22Rv1 (cell line): ENCODE data around the gene MGAT2.

Source experiments
- H3K27ac ChIP-seq: fragments of 450-650 bp; 2 replicates; pipeline ENCODE4 v1.5.1; 2017
- ZFX ChIP-seq: fragments of 450-650 bp; IDR thresholded peaks from 2 replicates; pipeline ENCODE4 v1.6.1; 2017; ENCODE audit warnings: antibody characterized with exemption, borderline replicate concordance
- TF ChIP-seq, protein P1 (sequence below): fragments of 450-650 bp; IDR thresholded peaks from 2 replicates; pipeline ENCODE4 v1.5.1; 2017; ENCODE audit warnings: mild to moderate bottlenecking

MGAT2 gene

DNA sequence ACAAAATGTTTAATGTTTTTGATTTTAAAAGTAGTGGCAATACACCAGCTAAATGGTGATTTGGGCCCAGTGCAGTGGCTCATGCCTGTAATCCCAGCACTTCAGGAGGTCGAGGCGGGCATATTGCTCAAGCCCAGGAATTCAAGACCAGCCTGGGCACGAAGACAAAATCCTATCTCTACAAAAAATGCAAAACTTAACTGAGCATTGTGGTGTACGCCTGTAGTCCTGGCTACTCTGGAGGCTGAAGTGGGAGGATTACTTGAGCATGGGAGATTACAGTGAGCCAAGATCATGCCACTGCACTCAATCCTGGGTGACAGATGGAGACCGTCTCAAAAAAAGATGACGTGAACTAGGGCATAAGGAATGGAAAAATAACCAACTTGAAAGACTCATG is 4.8 kb upstream of the MGAT2 start:
- H3K27ac ChIP-seq = no peak overlapping the region; the same call in 1 of the 2 replicates
- TF ChIP-seq ZFX = no peak
- TF ChIP-seq, protein P1, sequence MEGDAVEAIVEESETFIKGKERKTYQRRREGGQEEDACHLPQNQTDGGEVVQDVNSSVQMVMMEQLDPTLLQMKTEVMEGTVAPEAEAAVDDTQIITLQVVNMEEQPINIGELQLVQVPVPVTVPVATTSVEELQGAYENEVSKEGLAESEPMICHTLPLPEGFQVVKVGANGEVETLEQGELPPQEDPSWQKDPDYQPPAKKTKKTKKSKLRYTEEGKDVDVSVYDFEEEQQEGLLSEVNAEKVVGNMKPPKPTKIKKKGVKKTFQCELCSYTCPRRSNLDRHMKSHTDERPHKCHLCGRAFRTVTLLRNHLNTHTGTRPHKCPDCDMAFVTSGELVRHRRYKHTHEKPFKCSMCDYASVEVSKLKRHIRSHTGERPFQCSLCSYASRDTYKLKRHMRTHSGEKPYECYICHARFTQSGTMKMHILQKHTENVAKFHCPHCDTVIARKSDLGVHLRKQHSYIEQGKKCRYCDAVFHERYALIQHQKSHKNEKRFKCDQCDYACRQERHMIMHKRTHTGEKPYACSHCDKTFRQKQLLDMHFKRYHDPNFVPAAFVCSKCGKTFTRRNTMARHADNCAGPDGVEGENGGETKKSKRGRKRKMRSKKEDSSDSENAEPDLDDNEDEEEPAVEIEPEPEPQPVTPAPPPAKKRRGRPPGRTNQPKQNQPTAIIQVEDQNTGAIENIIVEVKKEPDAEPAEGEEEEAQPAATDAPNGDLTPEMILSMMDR = no peak

DNA sequence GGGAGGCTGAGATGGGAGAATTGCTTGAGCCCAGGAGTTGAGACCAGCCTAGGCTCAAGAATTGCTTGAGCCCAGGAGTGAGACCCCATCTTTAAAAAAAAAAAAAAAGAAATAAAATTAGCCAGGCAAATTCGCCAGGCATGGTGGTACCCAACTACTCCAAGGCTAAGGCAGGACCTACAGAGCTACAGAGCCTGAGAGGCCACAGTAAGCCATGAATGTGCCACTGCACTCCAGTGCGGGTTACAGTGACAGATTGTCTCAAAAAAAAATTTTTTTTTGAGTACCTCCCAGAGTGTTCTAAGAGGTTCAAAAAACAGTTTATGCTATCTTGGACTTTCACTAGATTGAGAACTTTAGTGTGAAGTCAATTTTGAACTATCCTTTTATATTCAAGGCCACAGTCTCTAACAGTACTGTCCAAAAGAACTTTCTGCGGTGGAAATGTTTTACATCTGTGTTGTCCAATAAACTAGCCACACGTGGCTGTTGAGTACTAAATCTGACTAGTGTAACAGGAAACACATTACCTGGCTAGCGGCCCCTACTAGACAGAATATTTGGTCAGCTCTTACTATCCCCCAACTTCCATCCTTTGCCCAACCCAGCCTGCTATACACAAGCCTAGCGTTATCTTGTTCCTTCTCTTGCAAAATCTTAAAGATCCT is 2.6 kb upstream of the MGAT2 start:
- TF ChIP-seq, protein P1 = no peak
- TF ChIP-seq ZFX = no peak
- H3K27ac ChIP-seq = peak overlapping the region; percentile 35

DNA sequence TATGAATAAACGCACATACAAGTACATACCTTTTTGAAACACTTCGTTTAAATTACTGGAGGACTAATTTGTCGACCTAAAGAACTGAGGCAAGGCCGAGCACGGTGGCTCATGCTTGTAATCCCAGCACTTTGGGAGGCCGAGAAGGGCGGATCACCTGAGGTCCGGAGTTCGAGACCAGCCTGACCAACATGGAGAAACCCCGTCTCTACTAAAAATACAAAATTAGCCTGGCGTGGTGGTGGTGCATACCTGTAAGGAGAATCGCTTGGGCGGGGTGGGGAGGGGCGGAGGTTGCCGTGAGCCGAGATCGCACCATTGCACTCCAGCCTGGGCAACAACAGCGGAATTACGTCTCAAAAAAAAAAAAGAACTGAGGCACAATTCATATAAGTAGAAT is 1.3 kb upstream of the MGAT2 start:
- peak overlapping the region; percentile 96 for H3K27ac ChIP-seq

DNA sequence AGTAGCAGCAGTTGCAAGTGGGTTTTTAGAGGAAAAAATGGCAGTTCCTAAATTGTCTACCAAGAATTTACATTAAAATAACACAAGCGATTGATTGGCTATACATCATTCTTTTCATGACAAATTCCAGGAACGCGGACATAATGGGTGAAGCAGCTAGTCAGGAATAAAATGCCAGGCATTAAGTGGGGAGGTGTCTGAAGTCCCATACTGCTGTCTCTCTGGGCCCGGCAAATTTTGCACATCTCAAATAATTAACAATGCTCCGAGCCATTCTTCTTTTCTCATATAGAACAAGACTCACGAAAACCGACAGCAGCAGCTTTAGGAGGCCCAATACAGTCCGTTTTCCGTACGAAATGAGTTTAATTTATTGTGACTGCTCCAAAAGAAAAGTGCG is 869 bp upstream of the MGAT2 start:
- H3K27ac ChIP-seq = peak overlapping the region; percentile 96
- TF ChIP-seq ZFX = no peak
- TF ChIP-seq, protein P1 = no peak

DNA sequence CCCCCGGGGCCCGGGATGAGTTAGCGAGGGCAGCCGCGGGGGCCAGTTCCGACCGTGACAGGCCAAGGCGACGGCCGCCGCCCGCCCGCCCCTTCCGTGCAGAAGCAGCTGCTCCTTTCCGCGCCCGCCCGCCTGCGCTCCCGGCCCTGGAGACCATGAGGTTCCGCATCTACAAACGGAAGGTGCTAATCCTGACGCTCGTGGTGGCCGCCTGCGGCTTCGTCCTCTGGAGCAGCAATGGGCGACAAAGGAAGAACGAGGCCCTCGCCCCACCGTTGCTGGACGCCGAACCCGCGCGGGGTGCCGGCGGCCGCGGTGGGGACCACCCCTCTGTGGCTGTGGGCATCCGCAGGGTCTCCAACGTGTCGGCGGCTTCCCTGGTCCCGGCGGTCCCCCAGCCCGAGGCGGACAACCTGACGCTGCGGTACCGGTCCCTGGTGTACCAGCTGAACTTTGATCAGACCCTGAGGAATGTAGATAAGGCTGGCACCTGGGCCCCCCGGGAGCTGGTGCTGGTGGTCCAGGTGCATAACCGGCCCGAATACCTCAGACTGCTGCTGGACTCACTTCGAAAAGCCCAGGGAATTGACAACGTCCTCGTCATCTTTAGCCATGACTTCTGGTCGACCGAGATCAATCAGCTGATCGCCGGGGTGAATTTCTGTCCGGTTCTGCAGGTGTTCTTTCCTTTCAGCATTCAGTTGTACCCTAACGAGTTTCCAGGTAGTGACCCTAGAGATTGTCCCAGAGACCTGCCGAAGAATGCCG is 699 bp downstream of the MGAT2 start:
- TF ChIP-seq ZFX = no peak
- TF ChIP-seq, protein P1 = peak; percentile 27; the same call in 1 of the 2 replicates
- peak overlapping the region; percentile 96 for H3K27ac ChIP-seq

DNA sequence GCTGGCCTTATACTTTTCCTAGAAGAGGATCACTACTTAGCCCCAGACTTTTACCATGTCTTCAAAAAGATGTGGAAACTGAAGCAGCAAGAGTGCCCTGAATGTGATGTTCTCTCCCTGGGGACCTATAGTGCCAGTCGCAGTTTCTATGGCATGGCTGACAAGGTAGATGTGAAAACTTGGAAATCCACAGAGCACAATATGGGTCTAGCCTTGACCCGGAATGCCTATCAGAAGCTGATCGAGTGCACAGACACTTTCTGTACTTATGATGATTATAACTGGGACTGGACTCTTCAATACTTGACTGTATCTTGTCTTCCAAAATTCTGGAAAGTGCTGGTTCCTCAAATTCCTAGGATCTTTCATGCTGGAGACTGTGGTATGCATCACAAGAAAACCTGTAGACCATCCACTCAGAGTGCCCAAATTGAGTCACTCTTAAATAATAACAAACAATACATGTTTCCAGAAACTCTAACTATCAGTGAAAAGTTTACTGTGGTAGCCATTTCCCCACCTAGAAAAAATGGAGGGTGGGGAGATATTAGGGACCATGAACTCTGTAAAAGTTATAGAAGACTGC is 1.5 kb downstream of the MGAT2 start:
- TF ChIP-seq ZFX = no peak
- TF ChIP-seq, protein P1 = no peak
- H3K27ac ChIP-seq = no peak overlapping the region

DNA sequence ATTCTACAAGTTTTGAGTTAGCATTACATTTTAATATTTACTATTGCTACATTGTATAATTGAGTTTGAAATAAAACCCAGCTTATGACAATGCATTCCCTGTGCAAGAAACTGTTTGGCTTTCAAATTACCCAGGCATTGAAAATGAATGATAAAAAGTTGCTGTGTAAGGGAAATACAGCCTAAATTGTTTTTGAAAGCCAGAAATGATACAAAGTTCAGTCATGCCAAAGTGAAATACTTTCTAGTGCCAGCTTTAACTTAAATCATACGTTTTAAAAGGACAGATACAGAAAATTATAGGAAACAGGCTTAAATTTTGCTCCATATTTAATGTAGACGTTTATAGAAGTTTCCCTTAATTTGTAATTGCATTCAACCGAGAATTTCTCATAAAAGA is 2.8 kb downstream of the MGAT2 start:
- TF ChIP-seq ZFX = no peak
- TF ChIP-seq, protein P1 = no peak
- H3K27ac ChIP-seq = peak overlapping the region; percentile 40
